GM21515 (cell line): ENCODE results near the gene PDE11A.
A peak's percentile ranks its signal among the peaks of the same experiment; 100 is the strongest.

ENCODE experiments used
- ATAC-seq: cut with Tn5 transposase; IDR thresholded peaks from one replicate; pipeline ENCODE4 v1.9.1; 2021; ENCODE audit not compliant: unreplicated experiment

The PDE11A gene

GRCh38 chr2:177639262-177639914 is 433.2 kb downstream of the PDE11A start:
- ATAC-seq = no peak

DNA sequence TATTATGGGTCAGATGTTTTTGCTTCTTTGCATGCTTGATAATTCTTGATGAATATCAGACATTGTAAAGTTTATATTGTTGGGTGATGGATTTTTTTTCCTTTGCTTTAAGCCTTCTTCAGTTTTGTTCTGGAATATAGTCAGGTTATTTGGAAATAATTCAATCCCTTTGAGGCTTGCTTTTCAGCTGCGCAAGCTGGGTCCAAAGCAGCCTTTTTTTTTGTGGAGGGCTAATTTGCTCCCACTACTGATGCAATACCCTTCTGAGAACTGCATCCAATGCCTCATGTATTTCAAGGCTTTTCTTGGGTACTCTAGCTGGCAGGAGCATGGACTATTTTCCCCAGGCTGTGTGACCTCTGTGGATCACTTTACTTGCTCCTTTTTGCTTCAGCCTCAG is 434.1 kb downstream of the PDE11A start:
- no peak for ATAC-seq

GRCh38 chr2:177636672-177637071 is 435.9 kb downstream of the PDE11A start:
- ATAC-seq = no peak

GRCh38 chr2:177635696-177636095 is 436.9 kb downstream of the PDE11A start:
- no peak for ATAC-seq

DNA sequence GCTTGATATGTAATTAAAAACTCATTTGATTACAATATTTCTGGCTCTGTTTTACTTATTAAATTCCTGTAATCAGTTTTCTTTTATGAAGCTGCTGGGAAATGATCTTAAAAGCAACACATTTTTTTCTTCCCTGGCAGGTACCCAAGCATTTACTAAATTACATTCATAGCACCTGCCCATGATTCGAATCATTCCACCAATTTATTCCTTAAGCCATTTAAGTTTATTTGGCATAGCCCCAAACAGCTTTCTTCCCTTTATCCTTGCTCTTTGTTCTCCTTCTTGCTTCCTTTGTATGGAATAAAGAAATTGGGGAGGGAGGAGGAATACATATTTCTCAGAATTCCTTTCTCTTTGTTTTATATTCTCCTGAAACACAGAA is 438.7 kb downstream of the PDE11A start:
- no peak for ATAC-seq

DNA sequence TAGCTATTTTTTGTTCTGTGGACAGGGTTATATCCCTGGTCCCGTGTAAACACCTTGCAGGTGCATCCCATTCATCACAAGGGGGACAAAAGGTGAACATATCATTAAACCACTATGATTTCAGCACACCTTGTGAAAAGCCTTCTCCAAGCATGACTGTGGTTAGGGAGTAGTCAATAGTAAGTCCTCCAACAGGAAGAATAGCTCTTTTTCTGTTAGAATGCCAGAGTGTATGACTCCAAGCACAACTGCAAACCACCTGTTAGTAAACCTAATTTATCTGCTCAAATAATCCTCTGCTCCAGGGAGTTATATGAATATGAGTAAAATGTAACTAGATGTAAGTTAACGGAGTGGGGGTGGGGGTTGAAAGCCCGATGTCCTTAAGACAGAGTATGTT is 439.5 kb downstream of the PDE11A start:
- no peak for ATAC-seq

- no peak for ATAC-seq
Observed at GRCh38 chr2:177631680-177632079, 440.9 kb downstream of the PDE11A start.

DNA sequence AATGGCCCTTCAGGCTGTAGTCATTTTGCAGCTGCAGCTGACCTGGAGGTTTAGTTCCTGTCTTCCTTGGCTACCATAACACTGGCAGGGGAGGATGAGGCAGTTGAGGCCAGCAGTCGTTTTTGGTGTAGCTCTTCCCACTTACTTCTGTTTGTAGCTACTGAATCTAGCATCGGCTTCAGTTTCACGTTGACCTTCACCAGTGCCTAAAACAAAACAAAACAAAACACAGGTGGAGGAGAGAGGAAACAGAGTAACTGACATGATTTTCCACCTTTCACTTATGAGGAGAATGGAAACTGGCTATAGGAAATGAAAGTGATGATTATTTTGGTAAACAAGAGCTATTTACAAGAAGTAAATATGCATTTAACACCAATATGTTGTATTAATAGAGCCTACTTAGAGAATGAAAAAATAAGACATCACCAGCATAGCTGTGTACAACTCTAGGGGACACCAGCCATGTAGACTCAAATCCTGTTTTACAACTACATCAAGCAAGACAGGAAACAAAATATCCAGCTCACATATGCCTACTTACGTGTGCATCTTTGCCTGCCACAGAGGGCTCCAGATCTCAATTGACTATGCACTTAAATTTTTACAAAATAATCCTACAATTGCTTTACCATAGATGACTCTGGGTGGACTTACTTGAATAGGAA is 443.1 kb downstream of the PDE11A start:
- ATAC-seq = no peak

DNA sequence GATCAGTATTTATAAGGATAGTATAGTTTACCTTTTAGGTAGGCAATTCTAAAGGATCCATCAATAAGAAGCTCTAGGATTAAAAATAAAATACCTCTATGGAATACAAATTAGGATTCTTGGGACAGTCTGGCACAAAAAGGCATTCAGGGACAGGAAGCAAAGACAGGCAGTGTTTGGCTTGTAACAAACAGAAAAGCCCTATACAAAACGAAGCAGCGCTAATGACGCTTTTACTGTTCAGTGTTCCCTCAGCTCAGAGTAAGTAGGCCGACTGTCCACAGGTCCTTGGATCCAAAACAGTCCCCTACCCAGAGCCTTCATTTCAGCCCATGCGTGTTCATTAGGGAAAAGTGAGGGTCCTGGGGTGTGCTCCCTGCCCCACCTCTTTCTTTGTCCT is 443.7 kb downstream of the PDE11A start:
- ATAC-seq = no peak

DNA sequence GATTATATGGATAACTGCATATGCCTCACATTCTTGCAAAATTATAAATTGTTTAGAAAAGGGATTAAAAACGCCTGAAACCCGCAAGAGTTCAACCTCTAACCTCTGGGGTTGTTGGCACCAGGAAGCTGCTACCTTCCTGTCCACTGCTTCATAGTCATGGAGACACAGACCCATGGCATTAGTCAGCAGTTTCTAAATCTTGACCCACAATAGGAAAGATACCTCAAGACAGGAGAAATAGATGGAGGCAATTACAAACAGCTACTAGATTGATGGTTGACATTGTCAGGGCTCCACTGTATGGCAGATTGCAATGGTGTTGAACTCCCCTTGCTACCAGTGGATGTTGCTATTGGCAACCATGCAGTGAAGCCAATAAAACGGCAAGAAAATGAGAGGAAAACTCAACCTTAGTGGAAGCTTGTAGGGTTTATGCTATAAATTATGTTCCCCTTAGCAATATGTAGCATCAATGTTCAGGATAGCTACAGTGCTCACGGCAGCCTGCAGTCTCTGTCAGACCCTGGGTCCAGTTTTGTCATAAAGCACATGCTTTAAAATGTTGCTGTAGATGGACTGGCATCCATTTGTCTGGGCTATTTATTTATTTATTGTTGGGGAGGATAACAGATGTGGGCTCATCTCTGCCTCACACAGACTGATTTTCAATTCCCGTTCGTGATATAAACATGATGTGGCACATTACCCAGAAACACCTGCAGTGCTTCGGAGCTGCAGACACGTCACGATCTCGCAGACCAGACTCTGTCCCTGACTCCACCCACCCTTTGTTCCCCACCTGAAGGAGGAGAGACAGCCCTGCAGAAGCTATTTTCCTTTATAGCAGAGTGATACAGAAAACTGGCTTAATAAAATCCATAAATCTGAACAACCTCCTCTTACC is 446.6 kb downstream of the PDE11A start:
- no peak for ATAC-seq

- ATAC-seq = no peak
Observed at GRCh38 chr2:177622521-177622920, 450.1 kb downstream of the PDE11A start.

DNA sequence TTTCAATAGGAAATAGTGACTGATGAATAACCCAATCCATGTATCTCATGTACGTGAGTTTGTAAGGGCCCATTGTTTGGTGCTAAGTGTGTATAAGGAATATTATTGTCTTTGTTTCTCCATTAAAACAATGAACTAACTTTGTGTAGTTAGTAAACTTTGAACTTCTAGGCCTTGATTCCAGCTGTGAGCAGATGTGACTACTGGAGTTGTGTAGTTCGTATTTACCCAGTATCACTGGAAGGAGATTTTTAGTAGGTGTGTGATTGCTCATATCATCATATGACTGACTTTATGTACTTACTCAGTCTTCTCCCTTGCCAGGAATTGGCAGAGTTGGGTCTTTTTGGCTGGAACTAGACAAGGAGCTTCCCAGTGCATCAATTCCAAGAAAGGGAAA is 452.6 kb downstream of the PDE11A start:
- ATAC-seq = no peak

- no peak for ATAC-seq
Observed at GRCh38 chr2:177619461-177619860, 453.1 kb downstream of the PDE11A start.

- ATAC-seq = peak; percentile 97
Observed at GRCh38 chr2:177618255-177619253, 454.0 kb downstream of the PDE11A start.

GRCh38 chr2:177617849-177618248 is 454.7 kb downstream of the PDE11A start:
- no peak for ATAC-seq

DNA sequence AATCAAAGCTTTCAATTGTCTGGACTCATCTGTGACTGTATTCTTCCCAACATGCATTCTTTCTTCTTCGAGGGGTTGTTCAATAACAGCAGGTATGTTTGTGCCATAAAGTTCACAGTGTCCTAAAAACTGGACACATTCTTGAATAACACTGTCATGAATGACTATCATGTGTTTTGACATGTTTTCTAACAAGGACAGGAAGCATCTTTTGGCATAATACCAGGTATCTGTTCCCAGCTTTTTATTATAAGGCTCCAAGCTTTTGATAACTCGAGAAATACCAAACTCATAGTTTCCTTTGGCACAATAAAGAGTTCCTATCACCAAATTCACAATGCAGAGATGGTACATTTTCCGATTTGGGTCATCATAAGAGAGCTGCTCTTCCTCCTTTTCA is 455.8 kb downstream of the PDE11A start:
- ATAC-seq = no peak

GRCh38 chr2:177616066-177616465 is 456.5 kb downstream of the PDE11A start:
- ATAC-seq = no peak

DNA sequence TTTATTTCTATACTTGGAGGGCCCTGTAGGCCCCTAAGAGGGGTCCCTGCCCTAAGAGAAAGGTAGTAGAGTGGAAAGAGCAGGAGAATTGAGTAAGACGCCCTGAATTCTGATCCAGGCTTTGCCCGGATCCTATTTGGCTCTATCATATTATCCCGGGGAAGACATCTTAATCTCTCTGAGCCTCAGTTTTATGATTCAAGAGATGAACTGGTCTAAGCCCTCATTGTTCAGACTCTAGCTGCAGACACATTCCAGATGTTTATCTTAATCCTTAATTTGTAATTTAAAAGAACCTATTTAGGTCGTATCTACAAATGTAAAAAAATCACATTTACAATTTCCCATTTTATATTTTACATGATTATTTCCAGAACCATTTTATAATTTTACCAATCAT is 459.9 kb downstream of the PDE11A start:
- no peak for ATAC-seq

- ATAC-seq = no peak
Observed at GRCh38 chr2:177611310-177611886, 461.2 kb downstream of the PDE11A start.

DNA sequence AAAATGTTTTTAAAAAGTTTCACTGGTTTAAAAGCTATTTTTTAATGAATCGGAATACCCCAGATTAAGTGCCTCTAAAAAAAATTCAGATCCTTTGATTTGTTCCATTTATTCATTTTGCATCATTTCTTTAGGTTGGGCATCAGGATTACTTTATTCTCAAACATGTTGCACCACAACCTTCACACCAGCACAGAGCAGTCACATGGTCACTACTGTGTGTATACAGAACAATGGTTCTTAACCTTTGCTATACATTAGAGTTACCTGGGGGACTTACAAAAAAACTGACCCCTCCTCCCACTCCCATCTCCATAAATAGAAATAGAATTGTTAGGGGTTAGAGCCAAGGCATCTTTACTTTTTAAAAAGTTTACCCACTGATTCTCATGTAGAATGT is 461.8 kb downstream of the PDE11A start:
- no peak for ATAC-seq
